Measurements from ENCODE around the gene ZNF30.

GRCh38 chr19:34953092-34953491 lies 26.4 kb downstream of the ZNF30 start:
- TF ChIP-seq CTCF (IDR thresholded peaks at IDR 0.05; ENCODE audit: low read depth, low read length) (no peak), EZH2phosphoT487 (IDR thresholded peaks at IDR 0.05; ENCODE audit: low read depth) (no peak)
